ENCODE measurements around the gene AP1G2. TPM values are rescaled to one million over a fixed set of nuclear protein-coding genes. Genes with fewer than 3 reads are reported as not detected.

AP1G2 gene
- total and polyA plus RNA-seq, 2 of the 13 experiments (the other 11 are each of a cell fraction or from before 2014, with no cell fraction given) = 96.9 to 611 TPM

DNA sequence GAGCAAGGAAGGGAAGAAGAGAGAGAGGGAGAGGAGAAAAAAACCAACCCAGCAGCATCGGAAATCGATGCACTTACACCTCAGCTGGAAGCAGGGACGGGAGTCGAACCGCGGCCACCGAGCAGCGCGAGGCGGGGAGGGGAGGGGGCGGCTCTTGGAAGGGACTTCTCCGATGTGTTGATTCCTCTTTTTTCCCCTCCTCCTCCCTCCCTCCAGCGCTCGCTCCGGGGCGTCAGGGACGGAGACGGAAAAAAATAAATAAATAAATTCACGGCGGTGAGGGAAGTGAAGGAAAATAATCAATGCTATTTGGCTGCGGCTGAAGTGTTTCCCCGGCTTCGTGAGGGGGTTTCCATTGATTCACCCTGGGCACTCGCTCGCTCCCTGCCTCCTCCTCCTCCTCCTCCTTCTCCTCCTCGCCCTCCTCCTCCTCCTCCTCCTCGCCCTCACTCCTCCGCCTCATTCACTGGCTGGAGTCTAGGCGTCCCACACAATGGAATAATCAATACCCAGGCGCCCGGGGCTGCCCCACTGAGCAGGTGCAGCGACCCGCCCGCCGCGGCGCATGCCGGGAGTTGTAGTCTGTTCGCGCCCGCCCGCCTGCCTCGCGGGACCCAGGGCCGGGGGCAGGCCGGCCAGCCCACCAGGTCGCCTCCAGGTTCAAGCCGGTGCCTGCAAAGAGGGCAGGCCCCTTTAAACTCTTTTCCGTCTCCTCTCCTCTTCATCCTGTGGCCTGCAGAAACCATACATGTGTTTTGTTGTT, 16.1 kb downstream of the AP1G2 start, which contains the start of gene ZFHX2 (continued):
- TF ChIP-seq, protein P1, sequence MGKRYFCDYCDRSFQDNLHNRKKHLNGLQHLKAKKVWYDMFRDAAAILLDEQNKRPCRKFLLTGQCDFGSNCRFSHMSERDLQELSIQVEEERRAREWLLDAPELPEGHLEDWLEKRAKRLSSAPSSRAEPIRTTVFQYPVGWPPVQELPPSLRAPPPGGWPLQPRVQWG (CRISPR knock-in tag; IDR thresholded peaks at IDR 0.05; ENCODE audit: borderline replicate concordance, low read depth) = no peak
- TF ChIP-seq, protein P2, sequence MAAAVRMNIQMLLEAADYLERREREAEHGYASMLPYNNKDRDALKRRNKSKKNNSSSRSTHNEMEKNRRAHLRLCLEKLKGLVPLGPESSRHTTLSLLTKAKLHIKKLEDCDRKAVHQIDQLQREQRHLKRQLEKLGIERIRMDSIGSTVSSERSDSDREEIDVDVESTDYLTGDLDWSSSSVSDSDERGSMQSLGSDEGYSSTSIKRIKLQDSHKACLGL (CRISPR knock-in tag; IDR thresholded peaks at IDR 0.05) = peak; percentile 63; the same call in 1 of the 2 replicates
- TF ChIP-seq YEATS2 (CRISPR knock-in tag; IDR thresholded peaks at IDR 0.05; ENCODE audit: borderline replicate concordance) (peak; percentile 83), ZNF260 (CRISPR knock-in tag; IDR thresholded peaks at IDR 0.05; ENCODE audit: borderline replicate concordance, low read depth) (no peak), SRY (CRISPR knock-in tag; IDR thresholded peaks at IDR 0.05) (peak; percentile 83), TCF12 (IDR thresholded peaks at IDR 0.05) (no peak), TCF12 (CRISPR knock-in tag; IDR thresholded peaks at IDR 0.05) (peak; percentile 77), ZNF3 (CRISPR knock-in tag; IDR thresholded peaks at IDR 0.05) (no peak; the same call in 1 of the 2 replicates), ZNF558 (CRISPR knock-in tag; IDR thresholded peaks at IDR 0.05; ENCODE audit: borderline replicate concordance) (no peak), SPEN (CRISPR knock-in tag; IDR thresholded peaks at IDR 0.05; ENCODE audit: low read depth) (peak; percentile 95; the same call in 1 of the 2 replicates), HMGA1 (CRISPR knock-in tag; conservative IDR thresholded peaks at IDR 0.05) (0 out of 2 replicates have a peak, but pooled peaks have one; percentile 17), ZNF883 (CRISPR knock-in tag; IDR thresholded peaks at IDR 0.05; ENCODE audit: not compliant biosample characterization) (peak; percentile 42), PHB2 (IDR thresholded peaks at IDR 0.05; ENCODE audit: partially characterized antibody) (no peak), ARNT2 (CRISPR knock-in tag; IDR thresholded peaks at IDR 0.05; ENCODE audit: low read depth) (peak; percentile 91), RNF2 (conservative IDR thresholded peaks at IDR 0.05; ENCODE audit: low read depth) (0 out of 2 replicates have a peak, but pooled peaks have one; percentile 48), ZNF850 (CRISPR knock-in tag; conservative IDR thresholded peaks at IDR 0.05) (0 out of 2 replicates have a peak, but pooled peaks have one; percentile 27), DNMT1 (CRISPR knock-in tag; IDR thresholded peaks at IDR 0.05) (peak; percentile 94), KLF13 (CRISPR knock-in tag; IDR thresholded peaks at IDR 0.05) (0 out of 2 replicates have a peak, but pooled peaks have one; percentile 37), ZNF33B (CRISPR knock-in tag; IDR thresholded peaks at IDR 0.05) (peak; percentile 16; the same call in 1 of the 2 replicates), TBX2 (CRISPR knock-in tag; IDR thresholded peaks at IDR 0.05; ENCODE audit: borderline replicate concordance) (peak; percentile 90), HOXA7 (CRISPR knock-in tag; IDR thresholded peaks at IDR 0.05) (no peak; the same call in 1 of the 2 replicates), ZSCAN21 (CRISPR knock-in tag; IDR thresholded peaks at IDR 0.05; ENCODE audit: borderline replicate concordance) (no peak; the same call in 1 of the 2 replicates), TAF1 (CRISPR knock-in tag; IDR thresholded peaks at IDR 0.05) (peak; percentile 67), REL (CRISPR knock-in tag; conservative IDR thresholded peaks at IDR 0.05) (peak; percentile 84), RFXAP (CRISPR knock-in tag; IDR thresholded peaks at IDR 0.05; ENCODE audit: borderline replicate concordance) (peak; percentile 78; the same call in 1 of the 2 replicates), KLF6 (CRISPR knock-in tag; IDR thresholded peaks at IDR 0.05) (peak; percentile 88)
- TF ChIP-seq, protein P3, sequence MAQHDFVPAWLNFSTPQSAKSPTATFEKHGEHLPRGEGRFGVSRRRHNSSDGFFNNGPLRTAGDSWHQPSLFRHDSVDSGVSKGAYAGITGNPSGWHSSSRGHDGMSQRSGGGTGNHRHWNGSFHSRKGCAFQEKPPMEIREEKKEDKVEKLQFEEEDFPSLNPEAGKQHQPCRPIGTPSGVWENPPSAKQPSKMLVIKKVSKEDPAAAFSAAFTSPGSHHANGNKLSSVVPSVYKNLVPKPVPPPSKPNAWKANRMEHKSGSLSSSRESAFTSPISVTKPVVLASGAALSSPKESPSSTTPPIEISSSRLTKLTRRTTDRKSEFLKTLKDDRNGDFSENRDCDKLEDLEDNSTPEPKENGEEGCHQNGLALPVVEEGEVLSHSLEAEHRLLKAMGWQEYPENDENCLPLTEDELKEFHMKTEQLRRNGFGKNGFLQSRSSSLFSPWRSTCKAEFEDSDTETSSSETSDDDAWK (CRISPR knock-in tag; IDR thresholded peaks at IDR 0.05) = no peak
